ENCODE results near the gene SH3YL1.

The SH3YL1 gene, protein sequence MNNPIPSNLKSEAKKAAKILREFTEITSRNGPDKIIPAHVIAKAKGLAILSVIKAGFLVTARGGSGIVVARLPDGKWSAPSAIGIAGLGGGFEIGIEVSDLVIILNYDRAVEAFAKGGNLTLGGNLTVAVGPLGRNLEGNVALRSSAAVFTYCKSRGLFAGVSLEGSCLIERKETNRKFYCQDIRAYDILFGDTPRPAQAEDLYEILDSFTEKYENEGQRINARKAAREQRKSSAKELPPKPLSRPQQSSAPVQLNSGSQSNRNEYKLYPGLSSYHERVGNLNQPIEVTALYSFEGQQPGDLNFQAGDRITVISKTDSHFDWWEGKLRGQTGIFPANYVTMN

GRCh38 chr2:263774-264492 is at the start of gene SH3YL1:
SH3YL1 (minus strand) TSS chr2:264032; CDS start chr2:263984, 48 bp downstream.
- DNase-seq (ENCODE audit: low read depth in 2 of 2) = peak in 1 of 2 donors; percentile 27

DNA sequence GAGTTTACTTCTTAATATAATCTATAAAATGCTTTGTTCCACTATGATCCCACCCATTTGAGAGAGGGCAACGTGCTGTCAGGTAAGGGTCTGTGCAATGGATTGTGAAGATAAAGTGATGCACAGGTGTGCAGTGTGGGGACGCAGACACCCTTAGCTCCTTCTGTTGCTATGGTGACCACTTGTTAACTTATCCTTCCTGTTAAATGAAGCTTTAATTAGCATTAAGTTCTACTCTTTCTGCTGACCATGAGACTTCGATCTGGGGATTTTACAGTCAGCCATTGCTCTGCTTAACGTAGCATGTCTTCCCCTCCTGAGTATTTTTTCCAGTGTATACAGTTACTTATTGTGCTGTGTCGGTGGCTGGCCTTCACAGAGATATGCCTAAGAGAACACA is 47.2 kb upstream of the SH3YL1 start:
- no peak for DNase-seq (ENCODE audit: low read depth in 2 of 2)

DNA sequence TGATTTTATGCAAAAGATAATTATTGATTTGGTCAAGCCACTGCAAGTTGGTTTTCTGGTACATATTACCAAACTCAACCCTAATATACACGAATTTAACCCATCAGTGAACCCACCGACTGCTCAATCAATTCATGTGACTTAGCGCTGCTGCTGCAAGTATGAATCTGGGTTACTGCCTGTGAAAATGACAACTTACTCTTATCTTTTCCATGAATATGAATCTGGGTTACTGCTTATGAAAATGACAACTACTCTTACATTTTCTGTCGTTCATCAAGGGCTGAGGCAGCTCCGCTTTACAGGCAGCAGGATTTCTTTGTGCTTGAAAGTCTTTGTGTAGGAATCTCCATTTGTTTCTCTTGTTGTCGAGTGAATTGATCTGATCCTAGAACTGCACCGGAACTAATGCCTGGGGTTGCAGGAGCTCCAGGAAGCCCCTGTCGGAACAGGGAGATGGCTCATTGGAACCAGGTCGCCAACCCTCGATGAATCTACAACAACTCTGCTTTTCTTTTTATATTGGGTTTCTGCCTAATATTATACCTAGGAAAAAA is 46.2 kb upstream of the SH3YL1 start:
- DNase-seq (ENCODE audit: low read depth in 2 of 2) = no peak

GRCh38 chr2:309148-309953 is 45.5 kb upstream of the SH3YL1 start:
- DNase-seq (ENCODE audit: low read depth in 2 of 2) = no peak

GRCh38 chr2:305366-305765 is 41.5 kb upstream of the SH3YL1 start:
- DNase-seq (ENCODE audit: low read depth in 2 of 2) = no peak

GRCh38 chr2:296354-296753 is 32.5 kb upstream of the SH3YL1 start:
- DNase-seq (ENCODE audit: low read depth in 2 of 2) = no peak

GRCh38 chr2:295090-295489 is 31.3 kb upstream of the SH3YL1 start:
- DNase-seq (ENCODE audit: low read depth in 2 of 2) = no peak

DNA sequence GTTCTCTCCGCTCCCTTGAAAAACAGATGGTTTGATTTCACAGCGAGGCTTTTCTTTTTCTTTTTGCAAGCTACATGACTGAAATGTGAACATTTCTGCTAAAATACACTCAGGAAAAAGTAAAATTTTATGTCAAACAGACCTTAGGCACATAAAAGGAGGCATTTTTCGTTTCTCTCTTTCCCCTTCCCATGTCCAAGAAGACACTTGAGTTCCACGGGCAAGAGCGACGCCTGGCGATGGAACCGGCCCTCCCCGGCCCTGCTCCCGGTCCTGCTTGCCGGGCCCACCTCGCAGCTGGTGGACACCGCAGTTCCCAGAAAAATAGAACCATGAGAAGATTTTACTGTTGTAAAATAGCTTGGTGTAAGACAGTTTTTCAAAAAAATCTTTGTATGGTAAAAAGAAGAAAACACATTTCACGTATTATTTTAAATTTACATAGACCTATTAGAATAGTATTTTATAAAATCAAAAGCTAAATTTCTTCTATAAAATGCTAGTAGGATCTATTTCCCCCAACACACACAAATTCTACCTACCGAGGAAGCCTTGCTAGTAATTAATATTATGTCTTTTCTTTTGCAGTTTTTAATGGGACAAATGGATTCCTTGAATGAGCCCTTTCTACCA is 26.4 kb upstream of the SH3YL1 start:
- DNase-seq (ENCODE audit: low read depth in 2 of 2) = no peak

DNA sequence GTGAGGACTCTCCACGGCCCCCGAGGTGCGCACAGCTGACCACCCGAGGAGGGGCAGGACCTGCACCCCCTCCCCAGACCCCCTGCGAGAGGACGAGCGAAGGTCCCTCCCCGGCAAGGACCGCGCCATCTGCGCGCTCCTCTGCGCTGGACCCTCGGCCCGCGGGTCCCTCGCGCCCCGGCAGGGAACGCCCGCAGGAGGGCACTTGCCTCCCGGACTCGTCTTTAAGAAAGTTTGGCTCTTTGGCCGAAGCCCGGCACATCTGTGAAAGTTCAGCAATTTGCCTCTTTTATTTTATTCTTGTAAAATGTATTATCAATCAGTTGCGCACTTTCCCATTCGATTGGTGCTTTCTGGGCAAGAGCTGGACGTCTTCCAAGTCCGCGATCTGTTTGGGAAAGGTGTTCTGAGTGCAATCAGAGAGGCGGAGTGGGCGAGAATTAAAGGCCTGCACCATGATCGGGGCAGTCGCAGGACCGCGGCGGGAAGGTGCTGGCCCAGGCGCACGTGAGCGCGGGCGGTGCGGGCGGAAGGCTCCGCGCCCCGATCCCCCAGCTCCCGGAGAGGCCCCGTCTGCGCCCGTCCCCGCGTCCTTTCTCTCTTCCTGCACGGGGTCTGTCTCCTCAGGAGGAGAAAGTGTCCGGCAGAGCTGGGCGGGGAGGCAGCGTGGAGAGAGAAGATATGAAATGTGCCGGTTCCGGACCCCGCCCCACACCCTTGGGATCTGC is 25.7 kb upstream of the SH3YL1 start:
- no peak for DNase-seq (ENCODE audit: low read depth in 2 of 2)

GRCh38 chr2:288758-289361 is 25.0 kb upstream of the SH3YL1 start:
- DNase-seq (ENCODE audit: low read depth in 2 of 2) = no peak

DNA sequence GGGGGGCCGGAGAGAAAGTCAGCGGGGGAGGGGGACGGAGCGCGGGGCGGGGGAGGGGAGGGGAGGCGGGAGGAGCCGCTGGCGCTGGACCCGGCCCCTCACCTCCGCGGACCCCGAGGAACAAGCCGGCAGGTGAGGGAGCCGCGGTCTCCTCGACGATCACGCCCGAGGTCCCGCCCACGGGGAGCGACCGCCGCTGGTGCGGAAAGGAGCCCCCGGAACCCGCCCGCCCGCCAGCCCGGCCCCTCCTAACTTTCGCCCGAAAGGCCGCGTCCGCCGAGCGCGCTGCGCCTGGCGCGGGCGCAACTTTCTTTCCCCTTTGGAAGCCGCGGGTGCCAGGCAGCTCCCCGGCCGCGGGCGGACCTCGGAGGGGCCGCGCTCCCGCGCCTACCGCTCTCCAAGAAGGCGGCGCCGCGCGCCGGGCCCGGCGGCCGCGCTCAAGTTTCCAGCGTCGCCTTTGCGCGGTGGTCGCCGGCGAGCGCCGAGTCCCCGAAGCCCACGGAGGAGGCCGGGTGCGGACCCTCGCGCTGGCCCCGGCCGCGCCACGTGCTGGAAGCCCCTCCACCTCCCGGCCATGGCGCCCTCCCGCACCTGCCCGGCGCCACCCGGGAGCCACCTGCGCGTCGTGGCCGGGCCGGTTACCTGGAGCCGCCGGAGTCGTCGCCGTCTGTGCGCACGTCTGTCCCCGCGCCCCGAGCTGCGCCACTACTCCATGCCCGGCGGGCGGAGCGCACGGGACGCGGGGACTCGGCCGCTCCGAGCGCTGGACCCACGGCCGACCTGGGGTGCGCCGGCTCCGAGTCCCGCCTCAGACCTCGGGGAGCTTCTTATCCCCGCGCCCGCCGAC is 24.3 kb upstream of the SH3YL1 start, which contains the start of gene ALKAL2:
ALKAL2 (minus strand) TSS at position 181 of the 847 bp plus-strand sequence. CDS start 256 bp downstream, outside the sequence.
- DNase-seq (ENCODE audit: low read depth in 2 of 2) = no peak

DNA sequence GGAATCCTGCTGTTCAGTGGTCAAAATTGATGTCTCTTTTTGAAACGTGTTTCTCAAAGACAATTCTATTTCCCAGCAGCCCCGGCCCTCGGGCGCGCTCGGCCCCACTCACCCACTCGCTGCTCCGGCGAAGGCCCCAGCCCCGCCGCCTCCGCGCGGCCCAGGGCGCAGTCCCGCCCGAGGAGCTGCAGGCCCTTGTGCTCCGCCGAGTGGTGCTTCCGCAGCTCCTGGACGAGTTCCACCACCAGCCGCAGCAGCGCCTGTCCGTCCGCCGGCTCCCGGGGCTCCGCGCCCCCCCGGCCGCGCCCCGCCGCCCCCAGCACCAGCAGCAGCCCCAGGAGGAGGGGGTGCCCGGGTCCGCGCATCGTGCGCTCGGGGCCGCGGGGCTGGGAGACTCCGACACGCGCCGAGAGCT is 23.6 kb upstream of the SH3YL1 start:
- DNase-seq (ENCODE audit: low read depth in 2 of 2) = no peak

DNA sequence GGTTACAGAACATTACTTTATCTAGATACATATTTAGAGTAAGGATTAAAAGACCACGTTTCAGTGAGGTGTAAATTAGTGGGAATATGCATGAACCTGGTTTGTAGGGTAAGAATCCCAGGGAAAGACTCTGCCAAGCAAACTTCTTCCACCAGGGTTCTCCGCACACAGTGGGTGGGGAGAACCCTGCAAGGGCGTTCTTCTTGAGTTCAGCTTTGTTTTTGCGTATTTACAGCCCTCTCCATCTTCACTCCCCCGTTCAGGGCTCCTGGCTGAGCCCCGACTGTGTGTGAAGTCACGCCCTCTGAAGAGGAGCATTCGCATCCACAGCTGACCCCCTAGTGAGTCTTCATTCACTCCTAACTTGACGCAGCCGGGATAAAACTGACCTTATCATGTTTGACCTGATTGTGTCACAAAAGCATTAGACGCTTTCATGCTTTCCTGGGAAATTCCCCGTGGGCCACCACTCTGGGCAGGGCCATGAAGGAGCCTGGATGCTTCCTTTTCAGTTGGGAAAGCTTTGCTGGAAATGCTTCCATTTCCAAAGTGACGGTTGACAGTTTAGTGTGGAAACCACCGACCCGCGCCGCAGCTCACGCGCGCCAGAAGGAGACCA is 23.1 kb upstream of the SH3YL1 start:
- no peak for DNase-seq (ENCODE audit: low read depth in 2 of 2)

DNA sequence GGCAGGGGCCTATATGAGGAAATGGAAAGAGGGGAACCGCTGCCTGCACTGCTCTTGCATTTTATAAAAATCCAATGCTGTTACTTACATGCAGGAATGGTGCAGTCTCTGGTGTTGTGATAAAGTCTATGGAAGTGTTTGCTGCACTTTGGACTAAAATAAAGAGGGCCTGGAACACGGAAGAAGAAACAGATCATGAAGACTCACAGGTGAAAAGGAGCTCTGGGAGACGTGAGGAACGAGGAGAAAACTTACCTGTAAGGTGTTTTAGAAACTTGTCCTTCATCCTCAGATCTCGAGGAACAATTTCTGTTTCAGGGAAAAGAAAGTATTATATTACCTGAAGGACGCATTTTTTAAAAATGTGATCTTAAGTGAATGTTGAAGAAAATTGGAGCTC is 22.2 kb upstream of the SH3YL1 start:
- DNase-seq (ENCODE audit: low read depth in 2 of 2) = no peak

- DNase-seq (ENCODE audit: low read depth in 2 of 2) = no peak
Observed at GRCh38 chr2:285531-285930, 21.7 kb upstream of the SH3YL1 start.

DNA sequence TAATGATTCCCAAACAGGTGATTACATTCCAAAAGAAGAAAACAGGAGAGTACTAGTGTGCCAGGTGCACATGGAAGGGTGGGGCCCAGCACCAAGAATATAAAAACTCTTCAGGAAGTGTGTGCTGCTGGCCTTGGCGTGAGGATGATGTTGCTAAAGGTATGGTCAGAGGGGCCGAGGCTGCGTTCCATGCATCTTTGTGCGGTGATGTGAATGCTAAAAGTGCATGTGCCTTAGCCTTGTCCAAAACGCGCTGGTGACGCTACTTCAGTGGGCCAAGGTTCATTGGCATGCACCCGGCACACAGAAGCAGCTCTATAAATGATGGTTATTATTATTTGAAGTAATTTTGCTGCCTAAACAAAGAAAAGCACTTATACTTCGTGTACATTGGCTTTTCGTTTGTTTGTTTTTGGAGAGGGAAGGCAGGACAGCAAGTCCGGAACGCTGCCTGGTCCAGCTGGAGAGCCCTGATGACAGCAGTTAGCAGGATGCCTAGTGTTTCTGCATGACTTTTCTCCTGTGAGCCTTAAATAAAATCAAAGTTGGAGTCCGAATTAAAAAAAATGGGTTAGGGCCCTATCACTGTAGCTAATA is 21.2 kb upstream of the SH3YL1 start:
- DNase-seq (ENCODE audit: low read depth in 2 of 2) = no peak

DNA sequence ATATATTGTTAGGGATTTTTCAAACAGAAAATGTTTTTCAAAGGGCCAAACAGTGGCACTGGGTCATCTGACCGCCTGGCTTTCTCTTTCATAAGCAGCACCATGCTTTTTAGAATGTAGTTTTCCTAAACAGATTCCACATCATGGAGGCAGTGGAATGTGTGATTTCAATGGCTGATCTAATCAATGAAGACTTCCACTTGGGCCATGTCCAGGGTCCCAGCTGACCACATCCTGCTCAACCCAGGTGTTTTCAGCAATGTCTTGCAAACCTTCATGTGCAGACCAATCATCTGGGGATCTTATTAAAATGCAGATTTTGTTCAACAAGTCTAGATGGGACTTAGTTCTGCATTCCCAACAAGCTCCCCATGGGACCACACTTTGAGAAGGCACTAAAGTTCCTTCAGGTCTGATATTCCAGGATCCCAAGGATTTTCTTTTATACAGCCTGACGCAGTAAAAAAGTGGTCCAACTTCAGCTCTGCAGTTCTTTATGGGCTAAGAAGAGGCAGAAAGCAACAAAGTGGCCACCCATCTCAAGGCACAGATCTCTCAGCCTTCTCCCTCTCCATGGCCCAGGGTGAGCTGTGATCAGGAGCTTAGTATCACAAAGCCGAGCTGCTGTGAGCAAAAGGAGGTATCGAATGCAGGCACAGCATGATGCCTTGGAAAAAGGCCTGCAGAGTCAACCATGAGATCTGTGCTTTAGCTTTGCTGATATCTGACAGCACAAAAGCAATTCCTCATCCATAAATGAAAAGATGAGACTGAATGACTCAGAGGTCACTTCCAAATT is 20.4 kb upstream of the SH3YL1 start:
- DNase-seq (ENCODE audit: low read depth in 2 of 2) = no peak
